ENCODE data around the gene CCNC. TPM values are rescaled to one million over a fixed set of nuclear protein-coding genes. Genes with fewer than 3 reads are reported as not detected.

Gene CCNC
- total RNA-seq, 6 donors from 2014 or later: 22.3 to 73.4 (median 39.9) TPM

DNA sequence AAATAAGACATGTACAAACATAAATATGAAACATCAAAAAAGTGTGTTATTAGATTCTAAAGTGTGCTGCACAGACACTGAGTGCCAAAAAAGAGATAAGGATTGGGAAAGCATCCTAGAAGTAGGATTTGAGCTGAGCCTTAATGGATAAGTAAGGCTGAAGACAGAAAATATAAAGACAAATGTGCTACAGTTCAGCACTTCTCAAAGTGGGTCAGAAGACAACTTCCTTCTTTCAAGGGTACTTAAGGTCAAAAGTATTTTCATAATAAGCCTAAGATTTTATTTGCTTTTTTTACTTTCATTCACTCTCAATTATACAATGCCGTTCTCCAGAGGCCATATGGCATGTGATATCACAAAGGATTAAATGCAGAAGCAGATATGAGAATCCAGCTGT lies 70.0 kb downstream of the CCNC start:
- Histone ChIP-seq H3K27me3 (no peaks in the 10 kb centered on the region), H3K36me3 (peaks cover 0 to 28% (median 13%) of the 10 kb centered on the region in 4 donors), H3K4me3 (no peak overlapping the region), H3K27ac (no peak overlapping the region), H3K9me3 (no peaks in the 10 kb centered on the region), H3K4me1 (no peaks in the 10 kb centered on the region)
- DNase-seq: no peak
- no peak for ATAC-seq (ENCODE audit: low FRiP score in 2 of 2)
- 43 to 50% methylated on average over 1 of the region's 1 CpG for WGBS, 2 donors
- no peak for TF ChIP-seq EP300 (IDR thresholded peaks at IDR 0.05)
- TF ChIP-seq POLR2AphosphoS5 (IDR thresholded peaks at IDR 0.05): no peak
- TF ChIP-seq POLR2A (IDR thresholded peaks at IDR 0.05): no peak
- TF ChIP-seq, protein P1, sequence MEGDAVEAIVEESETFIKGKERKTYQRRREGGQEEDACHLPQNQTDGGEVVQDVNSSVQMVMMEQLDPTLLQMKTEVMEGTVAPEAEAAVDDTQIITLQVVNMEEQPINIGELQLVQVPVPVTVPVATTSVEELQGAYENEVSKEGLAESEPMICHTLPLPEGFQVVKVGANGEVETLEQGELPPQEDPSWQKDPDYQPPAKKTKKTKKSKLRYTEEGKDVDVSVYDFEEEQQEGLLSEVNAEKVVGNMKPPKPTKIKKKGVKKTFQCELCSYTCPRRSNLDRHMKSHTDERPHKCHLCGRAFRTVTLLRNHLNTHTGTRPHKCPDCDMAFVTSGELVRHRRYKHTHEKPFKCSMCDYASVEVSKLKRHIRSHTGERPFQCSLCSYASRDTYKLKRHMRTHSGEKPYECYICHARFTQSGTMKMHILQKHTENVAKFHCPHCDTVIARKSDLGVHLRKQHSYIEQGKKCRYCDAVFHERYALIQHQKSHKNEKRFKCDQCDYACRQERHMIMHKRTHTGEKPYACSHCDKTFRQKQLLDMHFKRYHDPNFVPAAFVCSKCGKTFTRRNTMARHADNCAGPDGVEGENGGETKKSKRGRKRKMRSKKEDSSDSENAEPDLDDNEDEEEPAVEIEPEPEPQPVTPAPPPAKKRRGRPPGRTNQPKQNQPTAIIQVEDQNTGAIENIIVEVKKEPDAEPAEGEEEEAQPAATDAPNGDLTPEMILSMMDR (IDR thresholded peaks at IDR 0.05): no peak

DNA sequence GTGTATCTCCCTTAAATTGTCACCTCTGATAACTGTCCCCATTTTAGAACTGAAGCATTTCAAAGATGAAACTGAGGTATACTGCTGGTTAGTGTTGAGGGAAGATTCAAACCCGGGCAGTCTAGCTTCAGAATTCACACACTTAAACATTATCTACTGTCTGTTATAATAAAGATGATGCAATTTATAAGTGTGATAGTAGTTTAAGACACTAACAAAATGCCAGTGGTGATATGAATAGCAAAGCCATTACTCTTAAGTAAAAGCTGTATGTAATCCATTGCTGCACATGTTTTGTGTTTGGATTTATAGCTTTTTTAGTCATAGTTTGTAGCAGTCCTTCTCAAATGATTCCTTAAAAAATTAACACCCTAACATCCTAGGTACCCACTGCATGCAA lies 73.0 kb downstream of the CCNC start:
- H3K4me1 ChIP-seq: no peaks in the 10 kb centered on the region
- no peaks in the 10 kb centered on the region for H3K9me3 ChIP-seq
- TF ChIP-seq POLR2A (IDR thresholded peaks at IDR 0.05) (no peak), EP300 (IDR thresholded peaks at IDR 0.05) (no peak), POLR2AphosphoS5 (IDR thresholded peaks at IDR 0.05) (no peak)
- TF ChIP-seq, protein P1 (IDR thresholded peaks at IDR 0.05): no peak
- no peaks in the 10 kb centered on the region for H3K27me3 ChIP-seq
- no peak overlapping the region for H3K4me3 ChIP-seq
- H3K27ac ChIP-seq: no peak overlapping the region
- no peak for DNase-seq
- ATAC-seq (ENCODE audit: low FRiP score in 2 of 2): no peak
- 88 to 95% methylated on average over 1 of the region's 1 CpG for WGBS, 2 donors
- H3K36me3 ChIP-seq: peaks cover 0 to 6% (median 0%) of the 10 kb centered on the region in 4 donors

Small RNA genes within 50 kb of the gene (small RNA-seq; reads per million reads assigned to genes)
- 0 reads per million in 4 donors for gene RF00019

Other genes with a start within 250 kb of the CCNC start
- gene FAXC, start 219.0 kb downstream of the CCNC start, total RNA-seq: 10 to 100 TPM in 1 of 6 donors, 1 to 10 TPM in 5; 2.2 to 12.1 (median 8.1) TPM
- 1 to 10 TPM in 5 of 6 donors, under 1 TPM in 1; 0.55 to 5.4 (median 3.2) TPM for gene COQ3, start 174.5 kb downstream of the CCNC start, total RNA-seq
- 100 to 1,000 TPM in 3 of 6 donors, 10 to 100 TPM in 3; 67.2 to 408 (median 106) TPM for gene PNISR, start 143.4 kb downstream of the CCNC start, total RNA-seq
- gene USP45, start 53.2 kb downstream of the CCNC start, total RNA-seq: 10 to 100 TPM in 3 of 6 donors, 1 to 10 TPM in 3; 5.9 to 53.4 (median 11.2) TPM
- gene PRDM13, start 38.2 kb upstream of the CCNC start, total RNA-seq: not detected

All from upper lobe of left lung (tissue), 6 donors.